ENCODE results near the gene ADGB.
"Not testable (repeated sequence)": the region's sequence is repeated elsewhere in the genome, so short reads cannot be mapped to it uniquely, and the experiment has no call there.

Gene ADGB

GRCh38 chr6:146768722-146769121 is 169.9 kb downstream of the ADGB start:
- no peak for DNase-seq (ENCODE audit: low spot score)

- peak; percentile 9 for DNase-seq (ENCODE audit: low spot score)
Observed at GRCh38 chr6:146770275-146770964, 171.6 kb downstream of the ADGB start.

GRCh38 chr6:146770965-146771735 is 172.4 kb downstream of the ADGB start:
- DNase-seq (ENCODE audit: low spot score), result peak; percentile 75

- peak; percentile 5 for DNase-seq (ENCODE audit: low spot score)
Observed at GRCh38 chr6:146775220-146775619, 176.4 kb downstream of the ADGB start.

DNA sequence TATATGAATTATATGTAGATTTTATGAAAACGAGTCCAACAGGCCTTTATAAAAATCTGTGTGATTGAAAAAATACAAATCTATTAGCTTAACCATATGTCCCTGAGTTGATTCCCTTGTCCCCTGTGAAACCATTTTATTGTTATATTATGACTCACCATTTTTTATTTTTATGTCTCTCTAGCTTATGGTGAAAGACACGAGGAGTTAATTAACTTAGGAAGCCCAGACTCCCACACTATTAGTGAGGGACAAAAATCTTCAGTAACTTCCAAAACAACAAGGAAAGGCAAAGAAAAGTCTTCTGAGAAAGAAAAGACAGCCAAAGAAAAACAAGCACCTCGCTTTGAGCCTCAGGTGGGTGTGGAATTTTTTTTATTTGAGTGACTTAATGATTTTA is 183.1 kb downstream of the ADGB start:
- DNase-seq (ENCODE audit: low spot score), result no peak

- peak; percentile 43 for DNase-seq (ENCODE audit: low spot score)
Observed at GRCh38 chr6:146785001-146785585, 186.3 kb downstream of the ADGB start.

DNA sequence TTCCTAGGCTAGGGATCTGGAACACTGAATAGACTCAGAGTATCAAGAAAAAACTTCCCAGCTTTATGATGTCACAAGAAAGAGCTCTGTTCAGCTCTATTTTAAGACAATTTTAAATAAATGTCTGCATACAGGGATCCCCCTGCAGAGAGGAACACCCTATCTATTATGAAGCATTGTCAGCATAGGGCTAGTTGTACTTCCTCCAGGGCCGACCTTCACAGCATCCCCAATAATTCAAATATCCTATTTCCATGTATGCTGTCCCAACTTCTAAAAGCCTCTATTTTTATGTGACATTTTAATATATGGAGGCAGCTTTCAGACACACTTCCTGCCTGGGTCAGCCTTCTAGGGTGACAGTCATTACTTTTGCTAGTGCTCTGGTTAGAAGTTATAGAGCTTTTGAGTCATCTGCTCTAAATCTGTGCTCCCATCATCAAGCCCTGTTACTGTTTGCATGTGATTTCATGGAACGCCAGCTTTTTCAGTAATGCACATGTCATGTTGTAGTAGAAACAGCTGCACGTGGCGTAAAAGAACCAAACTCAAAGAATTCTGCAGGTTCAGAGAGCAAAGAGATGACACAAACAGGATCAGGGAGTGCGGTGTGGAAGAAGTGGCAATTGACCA is 189.2 kb downstream of the ADGB start:
- DNase-seq (ENCODE audit: low spot score), result no peak

GRCh38 chr6:146790561-146791091 is 191.9 kb downstream of the ADGB start:
- no peak for DNase-seq (ENCODE audit: low spot score)

DNA sequence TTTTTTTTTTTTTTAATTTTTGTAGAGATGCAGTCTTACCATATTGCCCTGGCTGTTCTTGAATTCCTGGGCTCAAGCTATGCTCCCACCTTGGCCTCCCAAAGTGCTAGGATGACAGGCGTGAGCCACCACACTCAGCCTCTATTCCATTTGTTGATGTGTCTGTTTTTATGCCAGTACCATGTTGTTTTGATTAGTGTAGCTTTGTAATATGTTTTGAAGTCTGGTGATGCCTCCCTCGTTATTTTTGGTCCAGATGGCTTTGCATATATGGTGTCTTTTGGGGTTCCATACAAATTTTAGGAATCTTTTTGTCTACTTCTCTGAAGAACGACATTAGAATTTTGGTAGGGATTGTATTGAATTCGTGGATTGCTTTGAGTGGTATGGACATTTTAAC is 193.2 kb downstream of the ADGB start:
- DNase-seq (ENCODE audit: low spot score), result no peak

- DNase-seq (ENCODE audit: low spot score), result not testable (repeated sequence)
Observed at GRCh38 chr6:146793218-146793617, 194.4 kb downstream of the ADGB start.

GRCh38 chr6:146795479-146796133 is 196.8 kb downstream of the ADGB start:
- DNase-seq (ENCODE audit: low spot score), result no peak

DNA sequence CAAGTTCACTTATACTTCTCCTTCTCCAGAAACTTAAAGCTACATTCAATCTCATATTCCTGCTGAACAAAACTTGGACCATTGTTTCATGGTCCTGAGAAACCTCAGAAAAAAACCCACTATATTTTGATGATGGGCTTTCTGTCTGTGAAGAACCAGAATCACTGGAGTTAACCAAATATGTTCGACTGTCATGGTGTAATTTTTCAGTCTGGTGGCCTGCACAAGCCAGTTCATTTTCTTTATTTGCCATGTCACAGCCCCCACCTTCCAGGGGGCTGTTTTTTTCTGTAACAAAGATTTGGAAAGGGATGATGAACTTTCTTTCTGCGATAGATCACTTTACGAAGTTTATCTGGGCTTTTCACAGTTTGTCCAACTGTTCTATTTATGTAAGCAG is 204.4 kb downstream of the ADGB start:
- not testable (repeated sequence) for DNase-seq (ENCODE audit: low spot score)

DNA sequence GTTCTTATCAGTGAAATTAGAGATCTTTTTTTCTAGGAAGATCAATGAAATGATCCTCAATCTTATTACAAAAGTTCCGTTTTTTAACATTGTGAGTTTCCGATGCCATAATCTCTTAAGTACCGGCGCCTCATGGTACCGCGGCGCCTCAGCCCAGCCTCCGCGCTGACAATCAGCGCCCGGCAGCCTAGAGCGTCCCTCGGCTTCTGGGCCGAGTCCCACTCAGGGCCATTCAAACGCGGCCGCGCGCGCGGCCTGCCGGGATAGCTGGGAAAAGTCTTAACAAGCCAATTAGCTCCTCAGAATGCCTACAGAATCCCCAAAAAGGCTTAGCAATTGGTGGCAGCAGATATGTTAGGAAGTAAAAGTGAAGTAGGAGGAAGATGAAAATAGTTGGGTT is 204.8 kb downstream of the ADGB start:
- DNase-seq (ENCODE audit: low spot score), result no peak

- no peak for DNase-seq (ENCODE audit: low spot score)
Observed at GRCh38 chr6:146805546-146806325, 207.0 kb downstream of the ADGB start.

DNA sequence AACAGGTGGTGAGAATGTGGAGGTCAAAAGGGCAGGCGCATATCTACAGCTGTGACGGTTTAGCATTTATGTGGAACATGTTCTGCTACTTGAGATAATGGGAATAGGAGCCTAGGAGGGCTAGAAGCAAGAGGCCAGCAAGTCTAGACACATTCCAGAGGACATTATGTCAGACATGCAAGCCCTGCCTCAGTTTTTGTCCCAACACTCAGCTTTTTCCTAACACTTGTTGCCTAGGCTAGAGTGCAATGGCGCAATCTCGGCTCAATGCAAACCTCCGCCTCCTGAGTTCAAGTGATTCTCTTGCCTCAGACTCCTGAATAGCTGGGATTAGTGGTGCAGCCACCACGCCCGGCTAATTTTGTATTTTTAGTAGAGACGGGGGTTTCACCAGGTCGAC is 210.2 kb downstream of the ADGB start:
- not testable (repeated sequence) for DNase-seq (ENCODE audit: low spot score)

GRCh38 chr6:146812811-146813321 is 214.1 kb downstream of the ADGB start:
- DNase-seq (ENCODE audit: low spot score), result not testable (repeated sequence)

GRCh38 chr6:146813554-146813953 is 214.8 kb downstream of the ADGB start:
- DNase-seq (ENCODE audit: low spot score), result no peak

GRCh38 chr6:146814148-146814750 is 215.5 kb downstream of the ADGB start:
- DNase-seq (ENCODE audit: low spot score), result no peak

- DNase-seq (ENCODE audit: low spot score), result not testable (repeated sequence)
Observed at GRCh38 chr6:146815511-146816462, 217.0 kb downstream of the ADGB start.

Data from SW480 (cell line).